NCI-H2107 (cell line): ENCODE measurements around the gene BAHCC1.
A peak's percentile ranks its signal among the peaks of the same experiment; 100 is the strongest.
"Not testable (repeated sequence)": the region's sequence is repeated elsewhere in the genome, so short reads cannot be mapped to it uniquely, and the experiment has no call there.

ENCODE experiments used
- DNase-seq: peaks from one replicate; lab custom pipeline; 2025; lab: John Stamatoyannopoulos, UW

The BAHCC1 gene

DNA sequence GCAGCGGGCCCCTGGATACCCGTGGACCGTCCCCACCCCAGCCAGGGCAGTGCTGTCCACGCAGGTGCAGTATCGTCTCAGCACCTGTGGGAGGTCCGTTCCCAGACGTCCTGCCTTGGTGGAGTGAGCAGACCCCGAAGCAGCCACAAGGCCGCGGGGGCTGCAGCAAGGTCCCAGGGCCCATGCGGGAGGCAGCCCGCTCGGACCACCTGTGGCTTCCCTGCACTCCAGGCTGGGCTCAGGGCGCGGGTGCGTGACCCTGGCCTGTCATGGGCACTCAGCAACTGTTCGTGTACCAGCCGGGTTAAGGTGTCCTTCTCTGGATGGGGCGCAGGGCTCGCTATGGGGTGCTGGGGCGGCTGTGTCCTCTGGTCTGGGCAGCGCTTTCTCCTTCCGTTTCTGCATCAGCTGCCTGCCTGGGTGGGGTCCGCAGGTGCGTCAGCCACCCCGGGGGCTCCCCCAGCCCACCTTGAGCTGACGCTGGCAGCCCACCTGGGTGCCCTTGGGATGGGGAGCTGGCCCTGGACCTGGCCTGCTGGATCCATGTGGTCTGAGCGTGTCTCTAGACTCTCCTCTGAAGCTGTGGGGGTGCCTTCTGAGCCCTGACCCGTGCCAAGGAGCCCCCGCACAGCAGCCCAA, 18.4 kb downstream of the BAHCC1 start:
- DNase-seq: no peak

DNA sequence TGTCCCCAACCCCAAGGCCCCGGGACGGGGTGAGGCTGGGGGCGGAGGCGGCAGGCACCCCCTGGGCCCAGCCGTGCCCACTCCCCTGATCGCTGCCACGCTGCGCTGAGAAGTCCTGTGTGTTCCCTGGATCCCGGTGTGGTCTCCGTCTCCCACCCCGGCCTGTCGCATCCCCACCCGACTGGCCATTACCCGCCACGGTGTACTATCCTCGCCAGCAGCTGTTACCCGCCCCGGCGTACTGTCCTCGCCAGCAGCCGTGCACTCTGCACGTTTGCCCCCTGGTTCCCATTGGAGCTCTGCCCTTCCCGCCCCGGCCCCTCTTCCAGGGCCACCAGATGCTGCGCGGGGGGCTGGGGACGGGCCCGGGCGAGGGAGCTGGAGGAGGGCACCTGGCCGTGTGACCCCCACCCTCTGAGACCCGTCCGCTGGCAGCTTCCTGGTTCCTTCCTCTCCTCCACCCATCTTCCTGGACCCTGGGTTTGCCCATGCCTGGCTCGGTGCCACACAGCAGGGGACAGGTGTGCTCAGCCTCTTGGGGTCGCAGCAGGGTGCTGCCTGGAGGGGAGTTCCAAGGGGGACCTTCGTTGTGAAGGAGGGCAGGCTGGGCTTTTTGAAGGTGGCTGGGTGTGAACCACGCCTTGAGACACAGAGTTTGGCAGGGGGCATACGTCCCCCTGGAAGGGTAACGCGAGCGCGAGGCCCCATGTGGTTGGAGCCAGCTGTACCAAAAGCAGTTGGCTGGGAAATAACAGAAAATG, 19.7 kb downstream of the BAHCC1 start:
- DNase-seq: no peak

DNA sequence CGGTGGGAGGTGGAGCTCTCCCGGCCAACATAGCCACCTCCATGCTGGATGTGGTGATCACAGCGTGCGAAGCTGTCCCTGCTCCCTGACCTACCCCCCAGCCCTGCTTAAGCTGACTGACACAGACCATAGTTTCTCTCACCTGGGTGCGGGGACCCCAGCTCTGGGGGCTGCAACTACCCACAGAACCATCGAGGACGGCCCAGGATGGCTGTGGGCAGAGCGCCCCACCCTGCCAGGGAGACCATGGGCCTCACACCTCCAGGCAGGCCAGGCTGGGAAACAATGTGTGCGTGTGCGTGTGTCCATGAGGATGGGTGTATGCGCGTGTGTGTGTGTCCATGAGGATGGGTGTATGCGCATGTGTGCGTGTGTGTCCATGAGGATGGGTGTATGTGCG, 20.4 kb downstream of the BAHCC1 start:
- DNase-seq: no peak

GRCh38 chr17:81416612-81417011, 21.4 kb downstream of the BAHCC1 start:
- no peak for DNase-seq

- no peak for DNase-seq
These were observed 22.0 kb downstream of the BAHCC1 start for GRCh38 chr17:81417049-81417878.

DNA sequence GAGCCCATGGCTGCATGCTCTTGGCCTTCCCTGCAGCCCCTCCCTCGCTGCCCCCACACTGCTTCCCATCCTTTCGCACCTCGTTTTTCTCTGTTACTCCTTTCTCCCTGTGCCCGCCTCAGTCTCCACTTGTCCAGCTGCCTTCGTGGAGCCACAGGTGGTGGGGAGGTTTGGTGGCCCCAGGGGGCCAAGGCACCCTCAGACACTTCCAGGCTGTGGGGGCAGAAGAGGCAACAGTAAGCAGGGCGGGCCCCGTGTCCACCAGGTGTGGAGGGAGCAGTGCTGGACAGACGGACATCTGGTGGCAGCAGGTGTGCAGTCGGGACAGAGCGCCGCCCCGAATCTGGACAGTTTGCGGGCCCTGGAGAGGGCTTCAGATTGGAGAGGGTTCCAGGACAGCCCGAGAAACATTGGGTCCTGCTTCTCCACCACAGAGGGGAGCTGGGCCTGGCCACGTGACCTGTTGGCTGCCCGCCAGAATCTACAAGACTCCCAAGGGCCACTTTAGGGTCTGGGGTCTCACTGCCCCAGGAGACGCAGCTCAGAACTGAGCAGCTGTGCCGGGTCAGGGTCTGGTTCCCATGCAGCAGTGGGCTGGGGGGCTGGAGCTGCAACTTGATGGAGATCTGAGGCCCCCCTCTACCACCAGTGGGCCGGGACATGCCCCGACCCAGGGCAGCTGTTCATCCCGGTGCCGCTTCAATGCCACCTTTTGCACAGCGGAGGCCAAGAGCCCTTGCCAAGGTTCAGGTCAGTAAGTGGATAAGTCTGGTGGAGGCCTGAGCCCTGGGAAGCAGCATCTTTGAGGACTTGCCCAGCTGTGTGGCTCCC, 22.8 kb downstream of the BAHCC1 start:
- no peak for DNase-seq

GRCh38 chr17:81418710-81419318, 23.6 kb downstream of the BAHCC1 start:
- no peak for DNase-seq

GRCh38 chr17:81419319-81419885, 24.1 kb downstream of the BAHCC1 start:
- DNase-seq: peak; percentile 86

DNA sequence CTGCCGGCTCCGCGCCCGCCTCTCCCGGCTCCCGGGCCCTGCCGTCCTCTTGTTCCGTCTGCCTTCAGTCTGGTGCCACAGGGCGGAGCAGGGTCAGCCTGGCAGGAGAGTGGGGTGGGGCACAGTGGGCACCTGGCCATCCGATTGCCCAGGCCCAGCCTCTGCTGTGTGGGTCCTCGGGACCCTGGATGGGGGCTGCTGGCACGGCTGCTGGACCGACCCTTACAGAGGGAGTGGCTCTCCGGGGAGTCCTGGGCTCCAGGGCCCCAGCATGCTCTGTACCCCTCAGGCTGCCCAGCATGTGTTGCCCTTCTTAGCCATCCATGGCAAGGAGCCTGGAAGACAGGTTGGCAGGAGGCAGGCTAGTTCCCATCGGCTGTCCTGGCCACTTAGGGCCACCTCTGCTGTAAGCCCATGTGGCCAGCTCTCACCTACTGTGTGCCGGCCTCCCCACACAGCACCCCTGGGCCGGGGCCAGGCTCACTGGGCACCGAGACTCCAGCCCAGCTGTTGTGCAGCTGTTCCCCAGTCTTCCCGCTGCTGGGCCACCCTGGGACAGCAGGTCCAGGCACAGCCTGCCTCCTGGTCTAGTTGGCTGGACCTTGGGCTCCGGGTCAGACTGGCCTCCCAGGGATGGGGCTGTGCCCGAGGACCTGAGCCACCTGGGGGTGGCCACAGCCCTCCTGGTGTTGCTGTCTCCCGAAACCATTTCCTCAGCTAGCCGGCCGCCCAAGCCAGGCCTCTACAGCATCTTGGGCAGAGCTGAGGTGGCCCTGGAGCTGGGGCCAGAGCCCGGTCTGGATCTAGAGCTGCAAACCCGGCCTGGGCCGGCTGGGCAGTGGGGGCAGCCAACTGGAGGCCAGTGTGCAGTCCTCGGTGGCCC, 24.9 kb downstream of the BAHCC1 start:
- no peak for DNase-seq

- no peak for DNase-seq
These were observed 25.7 kb downstream of the BAHCC1 start for GRCh38 chr17:81420769-81421462.

DNA sequence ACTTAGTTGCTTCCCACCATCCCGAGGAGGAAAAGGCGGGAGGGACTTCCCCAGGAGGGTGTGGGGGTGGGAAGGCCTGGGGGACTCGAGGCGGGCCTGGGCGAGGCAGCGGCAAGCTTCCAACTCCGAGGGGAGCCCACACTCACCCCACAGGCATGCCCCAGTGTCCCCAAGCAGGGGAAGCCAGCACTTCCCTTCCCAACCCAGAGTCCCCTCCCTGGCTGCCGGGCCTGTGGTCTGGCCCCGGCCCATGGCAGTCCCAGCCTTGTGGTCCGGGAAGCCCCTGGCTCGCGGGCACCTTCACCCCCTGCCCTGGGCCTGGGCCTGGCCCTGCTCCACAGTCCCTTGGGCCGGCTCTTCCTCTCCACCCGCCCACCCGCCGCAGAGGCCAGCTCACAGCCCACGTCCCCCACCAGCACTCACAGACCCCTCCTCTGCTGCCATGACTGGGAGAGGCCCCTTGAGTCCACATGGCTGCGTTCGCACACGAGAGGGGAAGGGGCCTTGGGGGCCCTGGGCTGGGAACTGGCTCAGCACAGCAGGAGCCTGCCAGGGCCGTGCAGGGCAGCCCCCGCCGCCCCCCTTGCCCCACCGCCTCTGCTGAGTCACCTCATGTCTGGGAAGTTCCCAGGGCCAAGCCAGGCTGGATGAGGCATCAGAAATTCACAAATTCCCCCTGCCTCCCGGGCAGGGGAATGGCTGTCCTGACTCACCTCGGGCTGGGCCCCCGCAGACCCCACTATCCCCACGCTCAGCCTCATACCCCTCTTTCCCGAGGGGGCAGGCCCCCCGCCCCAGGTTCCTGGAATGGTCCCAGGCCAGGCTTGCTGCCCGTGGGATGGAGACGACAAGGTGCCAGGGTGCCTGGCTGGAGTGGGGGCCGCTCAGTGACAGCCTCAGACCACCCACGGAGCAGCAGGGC, 27.8 kb downstream of the BAHCC1 start:
- DNase-seq: no peak

GRCh38 chr17:81423698-81424071, 28.4 kb downstream of the BAHCC1 start:
- no peak for DNase-seq

GRCh38 chr17:81424151-81425017, 29.1 kb downstream of the BAHCC1 start:
- DNase-seq: no peak

GRCh38 chr17:81425041-81425440, 29.8 kb downstream of the BAHCC1 start:
- DNase-seq: not testable (repeated sequence)

DNA sequence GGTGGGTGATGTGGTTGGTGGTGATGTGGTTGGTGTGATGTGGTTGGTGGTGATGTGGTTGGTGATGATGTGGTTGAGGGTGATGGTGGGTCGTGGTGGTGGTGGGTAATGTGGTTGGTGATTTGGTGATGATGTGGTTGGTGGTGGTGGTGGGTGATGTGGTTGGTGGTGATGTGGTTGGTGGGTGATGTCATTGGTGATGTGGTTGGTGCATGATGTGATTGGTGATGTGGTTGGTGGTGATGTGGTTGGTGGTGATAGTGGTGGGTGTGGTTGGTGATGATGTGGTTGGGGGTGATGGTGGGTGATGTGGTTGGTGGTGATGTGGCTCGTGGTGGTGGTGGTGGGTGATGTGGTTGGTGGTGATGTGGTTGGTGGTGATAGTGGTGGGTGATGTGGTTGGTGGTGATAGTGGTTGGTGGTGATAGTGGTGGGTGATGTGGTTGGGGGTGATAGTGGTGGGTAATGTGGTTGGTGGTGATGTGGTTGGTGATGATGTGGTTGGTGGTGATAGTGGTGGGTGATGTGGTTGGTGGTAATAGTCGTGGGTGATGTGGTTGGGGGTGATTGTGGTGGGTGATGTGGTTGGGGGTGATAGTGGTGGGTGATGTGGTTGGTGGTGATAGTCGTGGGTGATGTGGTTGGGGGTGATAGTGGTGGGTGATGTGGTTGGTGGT, 30.6 kb downstream of the BAHCC1 start:
- DNase-seq: not testable (repeated sequence)

- DNase-seq: no peak
These were observed 31.3 kb downstream of the BAHCC1 start for GRCh38 chr17:81426393-81427172.
